HepG2 (cell line): ENCODE results near the gene TP53I3. TPM values are rescaled to one million over a fixed set of nuclear protein-coding genes. Genes with fewer than 3 reads are reported as not detected.

ENCODE experiments used
- HDAC2 ChIP-seq: sonication (generic); formaldehyde crosslinking; IDR thresholded peaks from 2 replicates; pipeline ENCODE4 v1.4.0; 2020; ENCODE audit warnings: missing genetic modification reagents
- HNF1B ChIP-seq: sonication (generic); formaldehyde crosslinking; IDR thresholded peaks from 2 replicates; pipeline ENCODE4 v1.5.1; 2020; ENCODE audit warnings: mild to moderate bottlenecking, moderate library complexity, missing genetic modification reagents
- KDM2A ChIP-seq: sonication (generic); formaldehyde crosslinking; IDR thresholded peaks from 2 replicates; pipeline ENCODE4 v1.4.0; 2020; ENCODE audit warnings: low read depth, missing genetic modification reagents, borderline replicate concordance
- MAF1 ChIP-seq: sonication (generic); formaldehyde crosslinking; IDR thresholded peaks from 2 replicates; pipeline ENCODE4 v1.5.0; 2020; ENCODE audit warnings: missing genetic modification reagents, borderline replicate concordance
- MLX ChIP-seq: IDR thresholded peaks from 2 replicates; pipeline ENCODE4 v1.6.1; 2016
- SCMH1 ChIP-seq: sonication (generic); formaldehyde crosslinking; IDR thresholded peaks from 2 replicates; pipeline ENCODE4 v1.9.0; 2021; ENCODE audit warnings: missing genetic modification reagents, mild to moderate bottlenecking, borderline replicate concordance
- TARDBP ChIP-seq: sonication (generic); formaldehyde crosslinking; IDR thresholded peaks from 2 replicates; pipeline ENCODE4 v1.8.0; 2022; ENCODE audit warnings: mild to moderate bottlenecking, missing genetic modification reagents
- TCF12 ChIP-seq, 2 experiments: fragments of 450-650 bp in 1 of 2; sonication (generic) in 1 of 2; formaldehyde crosslinking in 1 of 2; IDR thresholded peaks; 2 replicates each; pipeline versions ENCODE4 v1.6.1 to v1.8.0; 2017 to 2022; ENCODE audit warnings: antibody characterized with exemption in 1 of 2, mild to moderate bottlenecking in 1 of 2, missing genetic modification reagents in 1 of 2, moderate library complexity in 1 of 2
- TSC22D2 ChIP-seq: sonication (generic); formaldehyde crosslinking; IDR thresholded peaks from 2 replicates; pipeline ENCODE4 v1.5.1; 2020; ENCODE audit warnings: missing genetic modification reagents, mild to moderate bottlenecking, borderline replicate concordance
- ZMAT3 ChIP-seq: sonication (generic); formaldehyde crosslinking; conservative IDR thresholded peaks from 2 replicates; pipeline ENCODE4 v1.7.0; 2021; ENCODE audit warnings: missing genetic modification reagents
- ZNF318 ChIP-seq: sonication (generic); formaldehyde crosslinking; IDR thresholded peaks from 2 replicates; pipeline ENCODE4 v1.4.0; 2020; ENCODE audit warnings: mild to moderate bottlenecking, missing genetic modification reagents
- ZNF432 ChIP-seq: sonication (generic); formaldehyde crosslinking; IDR thresholded peaks from 2 replicates; pipeline ENCODE4 v1.5.0; 2020; ENCODE audit warnings: missing genetic modification reagents, mild to moderate bottlenecking, borderline replicate concordance
- ZNF513 ChIP-seq: sonication (generic); formaldehyde crosslinking; conservative IDR thresholded peaks from 2 replicates; pipeline ENCODE4 v1.5.0; 2020; ENCODE audit warnings: missing genetic modification reagents
- ZNF567 ChIP-seq: sonication (generic); formaldehyde crosslinking; IDR thresholded peaks from 2 replicates; pipeline ENCODE4 v1.8.1; 2023; ENCODE audit warnings: mild to moderate bottlenecking, missing genetic modification reagents, borderline replicate concordance
- ZNF773 ChIP-seq: sonication (generic); formaldehyde crosslinking; IDR thresholded peaks from 2 replicates; pipeline ENCODE4 v1.4.0; 2020; ENCODE audit warnings: missing genetic modification reagents, borderline replicate concordance
- polyA plus RNA-seq, 8 experiments: library from polyadenylated mRNA; depleted of rRNA in 3 of 8; stranded (reverse) in 7 of 8; unstranded in 1 of 8; fragments of >200 nt; fragmentation: Illumina TruSeq in 4 of 8; extraction: Trizol in 4 of 8; gene quantifications; 2 replicates each; pipeline versions ENCODE4 v1.2.1 to v1.2.3, GENCODE V29; 2011 to 2016; ENCODE audit warnings: low read depth in 4 of 8, missing spikeins in 1 of 8, mixed read lengths in 1 of 8; ENCODE audit not compliant: insufficient read depth in 1 of 8
- total RNA-seq, 5 experiments: library from RNA; depleted of rRNA; stranded (reverse); fragments of >200 nt; fragmentation: Illumina TruSeq; extraction: Trizol; gene quantifications; 2 replicates each; pipeline ENCODE4 v1.2.3, GENCODE V29; 2016; ENCODE audit warnings: low read depth in 1 of 5

TP53I3 gene
- total and polyA plus RNA-seq, 2 of the 13 experiments (the other 11 are each of a cell fraction or from before 2014, with no cell fraction given) = 25.0 to 44.1 TPM

- peak; percentile 93 for TF ChIP-seq ZMAT3 (CRISPR knock-in tag)
- TF ChIP-seq SCMH1 (CRISPR knock-in tag) = no peak
- TF ChIP-seq HDAC2 (CRISPR knock-in tag) = peak; percentile 44
- no peak for TF ChIP-seq ZNF773 (CRISPR knock-in tag)
- TF ChIP-seq ZNF432 = no peak
- peak; percentile 92; the same call in 1 of the 2 replicates for TF ChIP-seq TARDBP (CRISPR knock-in tag)
- TF ChIP-seq MAF1 (CRISPR knock-in tag) = no peak; the same call in 1 of the 2 replicates
- TF ChIP-seq KDM2A (CRISPR knock-in tag) = peak; percentile 93
- no peak; the same call in 1 of the 2 replicates for TF ChIP-seq ZNF567 (CRISPR knock-in tag)
- TF ChIP-seq MLX (CRISPR knock-in tag) = no peak
- TF ChIP-seq ZNF318 (CRISPR knock-in tag) = no peak
- no peak for TF ChIP-seq TCF12 (IDR thresholded peaks at IDR 0.05)
- no peak for TF ChIP-seq TCF12 (CRISPR knock-in tag; IDR thresholded peaks at IDR 0.05)
- TF ChIP-seq HNF1B (CRISPR knock-in tag) = peak; percentile 85
- no peak for TF ChIP-seq ZNF513 (CRISPR knock-in tag)
- no peak for TF ChIP-seq TSC22D2 (CRISPR knock-in tag)
Observed at GRCh38 chr2:24084386-24085199, at the start of gene TP53I3 (continued).
